Right forelimb (tissue), 1 donor: ENCODE measurements around the gene CAPN11.

Experiments used
- DNase-seq: peaks from one replicate; pipeline ENCODE4 v3.0.0-alpha.2; 2018

The CAPN11 gene

DNA sequence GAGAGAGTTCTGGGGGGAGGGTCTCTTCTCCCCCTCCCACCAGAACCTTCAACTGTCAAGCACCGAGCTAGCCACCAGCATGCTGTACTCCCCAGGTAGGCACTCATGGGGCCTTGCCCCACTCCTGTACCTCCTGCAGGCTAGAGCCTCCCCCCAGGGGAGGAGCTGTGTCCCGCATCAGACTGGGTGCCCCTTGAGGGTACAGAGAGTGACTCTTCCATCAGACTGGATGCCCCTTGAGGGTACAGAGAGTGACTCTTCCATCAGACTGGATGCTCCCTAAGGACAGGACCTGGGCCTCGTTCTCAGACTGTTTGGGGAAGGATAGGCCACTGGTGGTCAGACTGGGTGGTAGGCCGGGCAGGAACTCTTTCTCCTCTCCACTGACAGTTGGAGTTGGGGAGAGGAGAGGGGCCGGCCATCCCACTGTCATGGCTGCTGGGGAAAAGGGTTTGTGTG is at the start of gene CAPN11:
Gene CAPN11, plus strand, starts transcription at position 51 of the 459 bp plus-strand sequence. Its CDS starts 29 bp downstream, at position 80.
- no peak for DNase-seq

DNA sequence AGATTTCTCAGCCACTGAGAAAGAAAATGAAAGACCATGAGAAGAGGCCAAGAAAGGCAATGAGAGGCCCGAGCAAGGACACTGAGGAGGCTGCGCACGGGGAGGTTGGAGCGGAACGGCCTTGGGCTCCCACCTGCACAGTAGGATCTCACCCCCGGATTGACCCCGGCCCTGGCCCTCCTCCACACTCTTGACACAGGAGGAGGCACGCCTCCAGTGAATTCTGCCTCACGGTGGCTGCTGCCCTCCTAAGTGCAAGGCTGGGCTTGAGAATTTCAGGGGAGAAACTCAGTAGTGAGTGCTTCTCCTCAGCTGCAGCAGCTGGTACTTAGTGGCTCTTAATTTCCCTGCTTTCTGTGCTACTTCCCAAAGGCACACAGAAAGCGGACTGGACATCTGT is 49.4 kb upstream of the CAPN11 start:
- no peak for DNase-seq

DNA sequence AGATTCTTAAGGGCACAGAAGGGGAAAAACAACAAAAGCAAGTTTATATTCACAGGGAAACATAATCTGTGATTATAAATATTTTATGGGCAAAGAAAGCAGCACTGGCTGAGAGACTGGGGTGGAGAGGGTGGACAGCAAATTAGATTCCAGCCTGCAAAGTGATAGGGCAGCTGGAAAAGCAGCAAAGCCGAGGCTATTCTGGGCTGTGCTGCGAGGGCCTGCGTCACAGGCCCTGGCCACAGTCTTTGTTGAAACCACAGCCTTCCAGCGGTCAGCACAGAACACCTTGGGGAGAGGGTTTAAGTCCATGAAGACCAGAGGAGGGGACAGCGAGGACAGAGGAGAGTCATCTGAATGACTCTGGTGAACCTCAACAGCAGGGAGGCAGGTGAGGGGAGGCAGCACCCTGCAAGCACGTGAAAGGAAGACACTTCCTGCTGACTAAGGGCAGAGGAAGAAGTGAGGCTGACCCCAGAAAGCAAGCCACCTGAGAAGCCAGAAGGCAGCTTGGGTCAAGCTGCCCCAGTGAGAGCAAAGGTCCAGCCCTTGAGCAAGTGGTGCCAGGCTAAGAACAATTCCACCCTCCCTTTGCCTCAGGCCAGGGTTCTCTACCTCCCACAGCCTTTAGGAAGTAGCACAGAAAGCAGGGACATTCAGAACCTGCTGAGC is 48.5 kb upstream of the CAPN11 start:
- DNase-seq = no peak

DNA sequence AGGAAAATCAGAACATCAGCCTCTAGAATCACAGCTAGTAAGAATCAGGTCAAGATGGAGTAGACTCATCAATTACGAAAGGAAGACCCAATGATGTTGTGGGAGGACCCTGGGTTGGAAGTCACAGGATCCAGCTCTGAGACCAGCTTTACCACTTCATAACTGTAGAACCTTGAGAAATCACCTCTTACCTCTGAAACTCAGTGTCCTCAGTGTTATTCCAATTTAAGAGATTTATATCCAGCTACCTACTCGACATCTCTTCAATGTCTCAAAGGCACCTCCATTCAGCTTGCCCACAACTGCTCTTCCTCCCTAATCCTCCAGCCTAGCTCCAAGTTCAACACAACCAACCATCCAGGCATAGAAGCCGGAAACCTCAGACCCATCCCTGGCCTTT is 47.7 kb upstream of the CAPN11 start:
- DNase-seq = no peak

DNA sequence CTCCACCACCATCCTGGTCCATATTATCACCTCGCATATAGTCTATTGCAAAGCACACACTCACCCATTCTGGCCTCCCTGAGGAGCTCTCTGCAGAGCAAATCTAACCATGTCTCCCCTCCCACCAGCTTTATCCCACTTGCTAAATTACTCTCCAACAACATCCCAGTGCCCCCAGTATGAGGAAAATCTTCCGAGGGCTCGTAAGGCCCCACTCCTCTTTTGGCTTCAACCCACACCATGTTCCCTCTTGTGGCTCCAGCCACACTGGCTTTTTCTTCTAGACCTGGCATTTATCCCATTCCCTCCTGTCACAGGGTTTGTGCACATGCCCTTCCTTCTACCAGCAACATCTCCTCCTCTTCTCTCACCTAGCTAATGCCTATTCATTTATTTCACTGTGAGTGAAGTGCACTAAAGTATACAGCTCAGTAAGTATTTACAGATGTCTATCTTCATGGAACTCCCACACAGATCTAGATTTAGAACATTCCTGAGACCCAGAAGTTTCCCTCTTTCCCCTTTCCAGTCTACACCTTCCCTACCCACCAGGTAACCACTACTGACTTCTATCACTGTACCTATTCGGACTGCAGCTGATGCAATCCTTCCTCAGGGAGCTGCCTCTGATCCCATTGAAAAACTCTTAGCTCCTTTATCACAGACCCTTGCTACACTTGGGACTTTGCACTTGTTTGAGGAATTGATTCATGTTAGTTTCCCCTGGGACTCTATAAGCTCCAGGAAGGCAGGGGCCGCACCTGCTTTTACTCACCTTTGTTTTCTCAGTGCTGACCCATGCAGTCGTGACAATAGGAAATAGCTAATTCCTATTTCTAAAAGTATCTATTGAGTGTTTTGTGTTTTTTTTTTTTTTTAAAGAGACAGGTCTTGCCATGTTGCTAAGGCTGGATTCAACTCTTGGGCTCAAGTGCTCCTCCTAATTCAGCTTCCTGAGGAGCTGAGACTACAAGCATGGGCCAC is 46.9 kb upstream of the CAPN11 start:
- DNase-seq = no peak

DNA sequence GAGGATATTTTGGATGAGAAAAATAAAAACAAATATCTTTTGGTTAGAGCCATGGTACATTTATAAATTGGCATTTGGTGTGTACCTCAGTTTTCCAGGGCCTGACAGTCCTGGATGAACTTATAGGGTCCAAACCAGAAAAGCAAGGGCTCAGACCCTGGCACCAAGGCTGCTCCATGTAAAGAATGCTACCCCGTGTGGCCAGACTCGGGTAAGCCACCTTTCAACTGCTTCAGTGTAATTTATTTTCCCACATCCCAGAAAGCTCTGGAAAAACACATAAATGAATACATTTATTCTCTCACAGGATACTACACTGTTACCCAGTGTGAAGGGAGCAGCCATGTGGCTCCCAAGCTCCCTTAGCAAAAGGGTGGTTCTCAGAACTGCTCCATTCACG is 45.2 kb upstream of the CAPN11 start:
- no peak for DNase-seq

DNA sequence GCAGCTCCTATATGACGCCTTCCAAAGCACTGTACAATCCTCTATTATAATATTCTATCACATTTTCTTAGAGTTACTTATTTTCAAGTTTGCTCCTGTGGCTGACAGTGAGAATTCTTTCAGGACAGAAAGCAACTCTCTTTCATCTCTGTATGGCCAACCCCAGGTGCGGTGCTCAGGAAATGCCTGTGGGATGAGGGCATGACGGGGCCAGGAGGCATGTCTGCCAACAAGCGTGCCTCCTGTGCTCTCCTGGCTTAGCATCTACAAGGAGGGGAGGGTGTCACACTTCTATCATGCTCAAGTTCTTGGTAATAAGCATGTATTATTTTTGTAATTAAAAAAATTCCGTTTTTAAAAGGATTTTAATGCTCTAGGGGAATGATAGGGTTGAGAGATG is 42.8 kb upstream of the CAPN11 start:
- DNase-seq = peak; percentile 64

DNA sequence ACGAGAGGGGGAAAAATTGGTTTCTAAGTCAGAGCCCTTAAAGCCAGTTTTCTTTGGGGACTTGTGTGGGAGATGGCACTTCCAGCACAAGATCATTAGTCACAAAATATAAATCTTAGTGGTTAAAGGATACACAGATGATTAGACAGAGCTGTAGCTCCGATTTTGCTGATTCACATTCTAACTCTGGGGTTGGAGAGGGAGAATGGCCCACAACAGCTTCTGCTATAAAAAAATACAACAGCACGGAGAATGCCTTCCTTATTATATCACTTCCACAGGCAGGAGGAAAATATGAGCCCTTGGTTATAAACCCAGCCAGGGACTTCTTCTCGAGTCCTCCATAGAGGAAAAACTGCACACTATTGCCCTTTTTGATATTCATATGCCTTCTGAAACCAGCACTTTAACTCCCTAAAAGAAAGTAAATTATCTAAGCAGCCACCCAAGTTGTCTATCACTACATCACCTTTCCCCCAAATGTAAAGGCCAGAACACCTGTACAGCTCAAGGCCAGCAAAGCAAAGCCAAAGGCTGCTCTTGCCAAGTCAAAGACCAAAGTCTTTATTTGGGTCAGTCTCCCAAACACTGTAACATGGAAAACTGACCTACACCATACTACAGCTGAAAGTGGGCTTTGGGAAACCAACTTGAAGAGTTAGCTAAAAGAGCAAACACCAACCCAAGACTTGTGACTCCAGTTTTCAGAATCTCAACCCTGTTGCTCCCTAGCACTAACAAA is 41.8 kb upstream of the CAPN11 start:
- DNase-seq = no peak

DNA sequence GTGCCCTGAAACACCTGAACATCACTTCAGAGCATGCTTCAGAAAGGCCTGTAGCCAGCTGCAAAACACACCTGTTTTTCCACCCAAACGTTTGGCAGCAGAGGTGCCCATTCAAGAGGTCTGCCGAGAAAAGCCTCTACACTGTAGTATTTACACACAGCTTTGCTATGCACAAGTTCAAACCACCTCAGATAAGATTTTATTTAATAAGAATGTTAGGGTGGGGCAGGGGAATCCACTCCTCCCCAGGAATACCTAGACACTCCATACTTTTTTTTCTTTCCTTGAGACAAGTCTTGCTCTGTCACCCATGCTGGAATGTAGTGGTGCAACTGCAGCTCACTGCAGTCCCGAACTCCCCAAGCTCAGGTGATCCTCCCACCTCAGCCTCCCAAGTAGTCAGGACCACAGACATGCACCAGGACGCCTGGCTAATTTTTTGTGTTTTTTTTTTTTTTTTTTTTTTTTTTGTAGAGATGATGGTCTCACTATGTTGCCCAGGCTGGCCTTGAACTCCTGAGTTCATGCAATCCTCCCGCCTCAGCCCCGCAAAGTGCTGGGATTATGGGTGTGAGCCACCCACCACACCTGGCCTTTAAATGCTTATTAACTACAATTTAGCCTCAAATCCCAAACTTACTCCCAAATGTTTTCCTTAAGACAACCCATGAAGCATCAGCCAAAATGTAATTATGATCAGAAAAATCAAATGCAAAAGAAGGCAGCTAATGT is 41.1 kb upstream of the CAPN11 start:
- no peak for DNase-seq

DNA sequence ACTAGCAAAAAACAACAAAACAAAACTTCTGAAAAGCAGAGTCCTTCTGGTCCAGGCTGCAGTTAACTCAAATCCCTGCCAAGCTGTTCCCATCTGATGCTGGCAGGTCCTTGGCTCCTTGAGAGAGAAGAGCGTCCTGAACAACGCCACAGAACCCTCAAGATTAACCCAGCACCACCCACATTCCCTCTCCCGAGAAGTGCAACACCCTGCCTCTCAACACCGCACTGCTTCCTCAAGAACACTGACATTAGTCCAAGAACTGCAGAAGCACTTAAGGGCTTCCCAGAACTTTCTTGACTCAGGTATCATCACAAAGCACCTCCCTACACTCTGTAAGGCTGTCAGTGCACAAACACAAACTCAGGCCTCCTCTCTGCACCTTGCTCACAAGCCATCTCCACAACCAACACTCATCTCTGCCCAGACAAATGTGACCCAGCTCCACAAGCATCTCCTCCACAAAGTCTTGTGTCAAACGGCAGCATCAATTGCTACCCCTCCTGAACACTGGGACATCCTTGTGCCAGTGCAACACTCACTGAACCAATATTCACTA is 38.8 kb upstream of the CAPN11 start:
- DNase-seq = no peak

DNA sequence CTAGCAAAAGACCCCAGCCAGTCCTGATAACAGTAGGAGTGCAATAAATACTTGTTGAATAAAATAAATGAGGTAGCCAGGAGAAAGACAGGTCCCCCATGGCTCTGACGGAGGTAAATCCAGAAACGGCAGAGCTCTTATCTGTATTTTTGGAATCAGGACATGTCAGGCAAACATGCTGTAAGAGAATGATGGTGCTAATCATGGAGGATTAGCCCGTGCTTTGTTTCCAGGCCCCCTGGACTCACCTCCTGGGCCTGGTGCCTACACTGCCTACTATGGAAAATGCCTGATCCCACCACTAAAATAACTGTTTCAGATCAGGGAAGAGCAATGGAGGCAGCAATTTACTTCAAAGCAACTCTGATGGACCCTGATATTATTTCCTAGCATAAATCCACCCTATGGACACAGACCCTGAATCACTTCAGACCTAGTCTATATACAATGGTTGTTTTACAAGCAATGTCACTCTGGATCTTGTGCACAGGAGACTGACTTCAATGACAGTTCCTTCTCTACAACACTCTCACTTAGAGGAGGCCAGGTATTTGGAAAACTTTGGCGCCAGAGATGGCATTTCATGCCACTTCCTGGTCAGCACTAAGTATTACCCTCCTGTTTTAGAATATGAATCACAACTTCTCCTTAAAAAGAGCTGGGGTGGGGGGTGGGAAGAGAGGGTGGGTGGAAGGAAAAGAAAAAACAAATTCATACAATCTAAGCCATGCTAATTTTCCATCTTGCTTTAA is 37.8 kb upstream of the CAPN11 start:
- DNase-seq = no peak

DNA sequence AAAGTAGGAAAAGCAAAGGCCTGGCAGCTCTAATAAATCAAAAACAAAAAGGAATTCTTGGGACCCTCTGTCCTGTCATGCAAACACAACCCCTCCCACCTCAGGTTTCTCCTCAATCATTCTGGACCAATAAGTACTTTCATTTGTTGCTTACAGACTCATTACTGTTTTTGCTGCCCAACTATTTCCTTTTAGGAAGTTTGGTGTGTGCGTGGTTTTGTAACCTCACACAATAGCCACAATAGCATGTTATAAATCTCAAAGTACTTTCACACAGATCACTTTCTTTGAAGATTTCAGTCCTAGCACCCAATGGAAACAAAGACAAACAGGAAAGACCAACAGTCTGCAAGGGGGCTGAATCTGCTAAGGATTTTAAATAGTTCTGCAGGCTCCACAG is 35.8 kb upstream of the CAPN11 start:
- DNase-seq = no peak

DNA sequence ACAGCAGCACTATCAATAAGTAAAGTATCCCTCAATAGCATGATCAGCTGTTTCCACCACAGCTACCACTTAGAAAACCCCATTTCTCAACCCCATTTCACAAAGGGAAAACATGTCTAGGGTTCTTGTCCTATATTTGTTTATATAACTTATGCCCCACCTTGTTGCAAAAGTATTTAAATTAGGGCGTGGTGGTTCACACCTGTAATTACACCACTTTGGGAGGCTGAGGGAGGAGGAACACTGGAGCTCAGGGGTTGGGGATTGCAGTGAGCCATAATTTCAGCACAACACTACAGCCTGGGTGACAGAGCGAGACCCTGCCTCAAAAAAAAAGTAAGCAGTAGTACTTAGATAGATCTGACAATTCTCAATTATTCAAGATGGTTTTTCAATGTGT is 35.1 kb upstream of the CAPN11 start:
- no peak for DNase-seq

DNA sequence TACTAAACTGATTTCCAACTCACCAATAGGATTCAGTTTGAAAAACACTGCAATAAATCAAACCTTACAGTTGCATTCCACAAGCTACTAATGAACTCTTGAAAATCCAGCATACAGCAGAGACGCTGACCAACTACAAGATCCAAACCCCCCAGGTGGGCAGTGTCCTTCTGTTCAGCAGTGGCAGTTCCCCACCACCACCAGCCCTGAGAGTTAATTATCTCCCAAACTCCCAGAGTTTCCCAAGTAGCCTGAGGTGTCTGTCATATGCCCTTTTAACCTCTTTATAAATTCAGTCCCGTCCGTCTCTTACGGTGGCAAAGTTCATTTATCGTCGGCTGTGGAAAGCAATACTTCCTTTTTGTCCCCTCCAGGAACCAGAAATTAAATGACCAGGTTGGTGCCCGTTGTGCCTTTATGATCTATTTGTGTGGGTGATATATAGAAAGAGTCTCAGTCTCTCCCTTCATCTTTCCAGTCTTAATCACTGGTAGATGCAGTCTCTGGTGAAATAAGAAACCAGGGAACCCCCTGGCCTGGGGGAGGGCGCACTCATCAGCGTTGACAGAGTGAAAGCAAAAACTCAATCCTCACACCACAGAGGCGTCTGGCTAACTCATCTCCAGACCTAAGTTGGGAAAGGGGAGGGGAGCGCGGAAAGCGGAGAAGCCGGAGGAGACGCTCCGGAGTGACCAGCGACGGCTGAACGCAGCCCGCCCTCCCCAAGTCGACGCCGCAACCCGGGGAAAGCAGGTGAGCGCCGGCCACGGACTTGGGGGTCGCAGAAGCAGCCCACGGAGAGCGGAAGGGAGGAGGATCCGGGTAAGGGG is 32.1 kb upstream of the CAPN11 start:
- DNase-seq = no peak

DNA sequence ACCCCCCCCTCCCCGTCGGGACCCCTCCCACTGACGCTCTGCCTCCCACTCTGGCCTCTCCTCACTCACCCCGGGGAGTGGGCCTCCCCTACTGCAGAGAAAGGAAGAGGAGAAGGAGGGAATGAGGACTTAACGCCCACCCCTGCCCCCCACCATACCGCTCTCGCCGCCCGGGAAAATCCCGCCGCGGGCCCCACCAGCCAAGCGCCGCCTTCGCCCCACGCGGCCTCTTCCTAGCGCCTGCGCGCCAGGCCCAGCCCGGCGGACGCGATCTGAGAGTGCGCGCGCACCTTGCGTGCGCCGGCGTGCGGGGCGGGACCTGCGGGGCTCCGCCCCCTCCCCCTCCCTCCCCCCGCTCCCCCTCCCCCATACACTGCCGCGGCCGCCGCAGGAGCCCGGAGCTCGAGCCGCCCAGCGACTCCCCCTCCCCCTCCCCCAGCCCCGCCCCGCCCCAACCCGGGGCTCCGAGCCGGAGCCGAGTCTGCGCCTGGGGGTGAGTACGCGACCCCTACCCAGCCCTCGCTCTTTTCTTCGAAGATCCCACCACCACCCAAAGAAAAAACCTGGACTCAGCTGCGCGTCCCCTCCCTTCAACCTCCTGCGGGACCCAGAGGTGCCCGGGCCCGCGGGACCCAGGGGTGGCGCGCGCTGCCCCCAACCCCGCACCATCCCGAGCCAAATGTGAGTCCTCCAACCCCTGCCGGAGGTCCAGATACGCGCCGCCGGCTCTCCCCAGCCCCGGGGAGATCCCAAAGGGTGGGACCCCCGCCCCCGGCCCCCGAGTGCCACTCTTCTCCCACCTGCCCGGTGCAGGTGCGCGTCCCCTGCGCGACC is 31.2 kb upstream of the CAPN11 start, which contains the start of the genes MRPL14 and TMEM63B:
Gene MRPL14, minus strand, starts transcription at position 267 of the 834 bp plus-strand sequence. CDS start 10,841 bp downstream, outside the sequence.
Gene TMEM63B, plus strand, starts transcription at position 369 of the 834 bp plus-strand sequence. CDS start 7,031 bp downstream, outside the sequence.
- DNase-seq = peak; percentile 95

DNA sequence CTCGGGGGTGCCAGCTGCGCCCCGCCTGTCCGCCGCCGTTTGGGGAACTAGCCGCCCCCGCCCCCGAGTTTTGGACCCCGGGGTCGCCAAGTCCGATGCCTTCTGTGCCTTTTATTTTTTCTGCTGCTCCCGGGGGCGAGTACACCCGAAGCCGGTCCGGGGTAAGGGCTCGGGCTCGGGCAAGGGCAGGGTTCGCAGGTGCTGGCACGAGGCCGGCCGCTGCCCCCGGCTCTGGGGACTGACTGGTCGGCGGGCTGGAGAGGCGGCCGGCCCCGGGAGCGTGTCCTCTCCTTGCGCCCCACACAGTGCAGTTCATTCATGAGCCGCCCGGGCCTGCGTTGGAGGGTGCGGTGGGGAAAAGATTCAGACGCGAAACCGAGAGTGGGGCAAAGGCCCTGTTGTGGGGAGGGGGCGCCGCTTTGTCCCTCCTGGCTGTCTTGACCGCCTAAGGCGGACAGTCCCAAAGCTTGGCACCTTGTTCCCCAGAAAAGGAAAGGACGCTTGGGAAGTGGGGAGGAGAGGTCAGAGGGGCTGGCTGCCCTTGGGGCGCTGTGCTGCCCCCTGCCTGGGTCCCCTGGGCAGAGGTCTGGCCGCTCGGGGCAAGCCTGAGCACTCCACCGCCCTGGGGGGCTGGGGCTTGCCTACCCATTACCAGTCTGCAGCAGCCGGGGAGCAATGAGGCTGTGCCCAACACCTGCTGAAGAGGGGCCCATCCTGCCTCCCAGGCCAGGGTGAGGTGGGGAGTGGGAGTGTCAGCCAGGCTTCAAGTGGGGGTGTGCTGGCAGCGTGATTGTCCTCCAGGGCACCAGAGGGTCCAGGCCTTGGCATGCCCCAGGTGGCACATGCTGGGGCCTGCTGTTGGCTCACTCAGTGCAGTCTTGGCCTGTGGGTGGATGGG is 30.4 kb upstream of the CAPN11 start:
- DNase-seq = peak; percentile 54

DNA sequence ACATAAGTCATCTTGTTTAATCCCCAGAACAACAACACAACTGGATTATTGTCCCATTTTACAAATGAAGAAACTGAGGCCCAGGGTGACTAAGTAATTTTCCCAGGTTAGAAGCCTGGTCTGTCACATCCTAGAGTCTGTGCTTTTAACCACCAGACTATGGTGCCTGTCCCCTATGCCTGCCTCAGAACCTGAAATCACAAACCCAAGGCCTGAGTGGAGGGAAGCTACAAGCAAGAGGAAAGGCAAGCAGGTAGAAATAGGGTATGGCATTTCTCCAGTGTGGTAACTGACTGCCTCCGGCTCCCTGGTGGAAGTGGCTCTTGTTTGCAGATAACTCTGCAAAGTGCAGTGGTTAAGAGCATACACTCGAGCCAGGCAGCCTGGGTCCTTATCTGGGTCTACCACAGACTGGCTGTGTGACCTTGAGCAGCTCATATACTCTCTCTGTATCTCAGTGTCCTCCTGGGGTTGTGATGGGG is 28.7 kb upstream of the CAPN11 start:
- no peak for DNase-seq

DNA sequence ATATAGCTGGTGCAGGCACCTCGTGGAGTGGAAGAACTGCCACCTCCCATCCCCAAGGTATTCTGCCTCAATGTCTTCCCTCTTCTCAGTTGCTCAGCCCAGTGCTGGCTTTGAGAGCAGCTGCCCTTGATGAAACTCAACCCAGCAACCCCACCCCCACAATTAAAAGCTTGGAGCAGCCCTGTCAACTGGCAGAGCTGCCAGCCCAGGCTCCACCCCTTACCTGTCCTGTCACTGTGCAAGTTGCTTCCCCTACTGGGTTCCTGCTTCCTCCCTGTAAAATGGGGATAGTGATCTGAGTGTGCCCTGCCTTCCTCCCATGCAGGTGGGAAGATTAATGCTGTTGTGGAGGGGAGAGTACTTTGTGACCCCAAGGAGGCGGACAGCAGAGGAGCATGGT is 26.7 kb upstream of the CAPN11 start:
- DNase-seq = no peak
